ENCODE measurements around the gene INPP5A.

Gene INPP5A

GRCh38 chr10:132493756-132494290 is 43.8 kb upstream of the INPP5A start:
- H3K27ac ChIP-seq (replicated peaks) = no peak overlapping the region
- TF ChIP-seq CTCF (IDR thresholded peaks at IDR 0.05; ENCODE audit: insufficient read depth, low read length) = no peak
- no peak for TF ChIP-seq POLR2AphosphoS5 (IDR thresholded peaks at IDR 0.05; ENCODE audit: low read depth)
- no peak for TF ChIP-seq SPI1 (IDR thresholded peaks at IDR 0.05; ENCODE audit: borderline replicate concordance, low read depth)
- no peak for TF ChIP-seq GABPA (IDR thresholded peaks at IDR 0.05; ENCODE audit: low read depth)
- no peak for TF ChIP-seq REST (IDR thresholded peaks at IDR 0.05; ENCODE audit: insufficient replicate concordance, low read depth)
- DNase-seq (ENCODE audit: low read depth in 1 of 2, low spot score in 1 of 2) = no peak
- H3K27me3 ChIP-seq (ENCODE audit: insufficient read depth, poor library complexity, severe bottlenecking) = no peaks in the 10 kb centered on the region
- no peak overlapping the region for H3K4me3 ChIP-seq (replicated peaks; ENCODE audit: insufficient read depth, low read length)

GRCh38 chr10:132494866-132495630 is 42.5 kb upstream of the INPP5A start:
- Histone ChIP-seq H3K27ac (replicated peaks) (no peak overlapping the region), H3K4me3 (replicated peaks; ENCODE audit: insufficient read depth, low read length) (no peak overlapping the region), H3K27me3 (ENCODE audit: insufficient read depth, poor library complexity, severe bottlenecking) (no peaks in the 10 kb centered on the region)
- no peak for TF ChIP-seq CTCF (IDR thresholded peaks at IDR 0.05; ENCODE audit: insufficient read depth, low read length)
- no peak for DNase-seq (ENCODE audit: low read depth in 1 of 2, low spot score in 1 of 2)

- H3K27ac ChIP-seq (replicated peaks) = peak overlapping the region; percentile 68
- TF ChIP-seq SPI1 (IDR thresholded peaks at IDR 0.05; ENCODE audit: borderline replicate concordance, low read depth) (no peak), CTCF (IDR thresholded peaks at IDR 0.05; ENCODE audit: insufficient read depth, low read length) (no peak), GABPA (IDR thresholded peaks at IDR 0.05; ENCODE audit: low read depth) (no peak), POLR2AphosphoS5 (IDR thresholded peaks at IDR 0.05; ENCODE audit: low read depth) (no peak), REST (IDR thresholded peaks at IDR 0.05; ENCODE audit: insufficient replicate concordance, low read depth) (no peak)
- no peak for DNase-seq (ENCODE audit: low read depth in 1 of 2, low spot score in 1 of 2)
- H3K27me3 ChIP-seq (ENCODE audit: insufficient read depth, poor library complexity, severe bottlenecking) = no peaks in the 10 kb centered on the region
- H3K4me3 ChIP-seq (replicated peaks; ENCODE audit: insufficient read depth, low read length) = no peak overlapping the region
Measured at GRCh38 chr10:132496360-132497062, 41.1 kb upstream of the INPP5A start.
